Activated naive CD4-positive, alpha-beta T cell treated with Interleukin-2 at 50 U/mL for 16 hours (primary cell): ENCODE data around the gene TKTL1.
A peak's percentile ranks its signal among the peaks of the same experiment; 100 is the strongest.
"Not testable (repeated sequence)": the region's sequence is repeated elsewhere in the genome, so short reads cannot be mapped to it uniquely, and the experiment has no call there.

Source experiments
- DNase-seq: peaks from one replicate; pipeline ENCODE4 v3.0.0-alpha.2; 2020

The TKTL1 gene

GRCh38 chrX:154309041-154309775 is 13.6 kb downstream of the TKTL1 start:
- DNase-seq, result no peak

DNA sequence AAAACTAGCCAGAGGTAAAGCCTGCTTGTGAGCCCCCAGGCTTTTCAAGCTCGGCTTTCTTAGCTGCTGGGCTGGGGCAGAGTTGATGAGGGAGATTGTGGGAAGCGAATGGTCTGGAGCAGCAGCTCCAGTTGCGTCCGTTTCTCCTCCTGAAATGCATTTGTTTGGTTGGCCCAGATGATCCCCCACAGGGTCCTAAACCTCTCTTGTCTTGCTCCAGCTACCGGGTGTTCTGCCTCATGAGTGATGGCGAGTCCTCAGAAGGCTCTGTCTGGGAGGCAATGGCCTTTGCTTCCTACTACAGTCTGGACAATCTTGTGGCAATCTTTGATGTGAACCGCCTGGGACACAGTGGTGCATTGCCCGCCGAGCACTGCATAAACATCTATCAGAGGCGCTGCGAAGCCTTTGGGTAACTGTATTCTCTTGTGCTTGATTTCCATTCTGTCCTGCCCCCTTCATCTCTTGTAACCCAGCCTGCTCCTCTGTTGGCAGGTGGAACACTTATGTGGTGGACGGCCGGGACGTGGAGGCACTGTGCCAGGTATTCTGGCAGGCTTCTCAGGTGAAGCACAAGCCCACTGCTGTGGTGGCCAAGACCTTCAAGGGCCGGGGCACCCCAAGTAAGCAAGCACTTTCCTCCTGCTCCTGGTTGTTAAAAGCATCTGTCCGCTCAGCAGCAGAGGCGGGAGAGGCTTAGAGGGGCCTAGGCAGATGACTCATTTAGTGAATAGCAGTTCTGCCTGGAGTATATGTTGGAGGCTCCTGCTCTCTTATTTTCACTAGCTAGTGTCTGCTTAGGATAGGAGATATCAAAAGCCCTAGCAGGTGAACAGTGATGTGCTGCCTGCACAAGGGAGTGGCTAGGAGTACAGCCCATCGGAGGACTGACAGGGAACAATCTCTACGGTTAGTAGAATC is 15.3 kb downstream of the TKTL1 start:
- DNase-seq, result no peak

DNA sequence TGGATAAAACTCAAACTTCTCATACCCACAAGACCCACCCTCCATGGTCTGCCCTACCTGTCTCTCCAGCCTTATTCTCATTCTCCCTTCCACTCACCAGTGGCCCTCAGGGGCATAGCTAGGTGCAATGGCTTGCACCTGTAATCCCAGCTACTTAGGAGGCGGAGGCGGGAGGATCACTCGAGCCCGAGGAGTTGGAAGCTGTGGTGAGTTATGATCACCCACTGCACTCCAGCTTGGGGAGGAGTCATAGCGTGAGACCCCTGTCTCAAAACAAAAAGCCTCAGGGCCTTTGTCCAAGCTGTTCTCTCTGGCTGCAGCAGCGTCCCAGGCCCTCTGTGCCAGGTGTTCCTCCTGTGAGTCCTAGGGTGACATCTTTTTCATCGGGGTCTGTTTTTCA is 16.5 kb downstream of the TKTL1 start:
- no peak for DNase-seq

DNA sequence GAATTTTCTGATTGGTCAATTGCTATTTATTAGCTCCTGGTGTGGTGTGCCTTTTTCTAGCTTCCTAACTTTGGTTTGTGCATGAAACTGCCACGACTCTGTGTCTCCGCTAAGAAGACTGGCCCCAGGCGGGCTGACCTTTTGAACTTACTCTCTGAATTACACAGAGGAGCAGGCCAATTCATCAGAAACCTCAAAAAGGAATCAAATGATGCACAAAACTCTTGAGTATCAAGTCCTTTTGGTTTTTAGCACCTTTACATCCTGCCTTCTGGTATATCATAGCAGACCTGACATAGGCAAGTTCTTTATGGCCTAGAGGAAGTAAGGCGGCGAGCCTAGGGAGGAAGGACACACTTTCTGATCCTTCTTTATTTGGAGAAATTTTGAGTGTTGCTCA is 17.6 kb downstream of the TKTL1 start:
- DNase-seq, result peak; percentile 20

DNA sequence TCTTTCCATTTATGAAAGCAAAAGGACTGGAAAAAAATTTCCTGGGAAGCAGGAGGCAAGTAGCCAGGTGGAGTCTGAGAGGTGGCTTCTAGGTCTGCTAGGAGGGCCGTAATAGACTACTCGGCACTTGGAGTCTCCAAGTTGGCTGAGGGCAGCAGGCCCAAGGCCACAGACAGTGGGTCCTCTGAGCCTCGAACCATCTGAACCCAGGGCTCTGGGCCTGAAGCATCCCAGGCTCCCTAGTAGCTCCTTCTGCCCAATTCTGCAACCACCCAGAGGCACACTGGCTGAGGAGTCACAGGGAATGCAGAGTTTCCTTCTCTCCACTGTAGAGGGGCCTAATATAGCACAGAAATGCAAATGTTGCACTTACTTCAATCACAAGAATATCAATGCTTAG is 19.8 kb downstream of the TKTL1 start:
- no peak for DNase-seq

DNA sequence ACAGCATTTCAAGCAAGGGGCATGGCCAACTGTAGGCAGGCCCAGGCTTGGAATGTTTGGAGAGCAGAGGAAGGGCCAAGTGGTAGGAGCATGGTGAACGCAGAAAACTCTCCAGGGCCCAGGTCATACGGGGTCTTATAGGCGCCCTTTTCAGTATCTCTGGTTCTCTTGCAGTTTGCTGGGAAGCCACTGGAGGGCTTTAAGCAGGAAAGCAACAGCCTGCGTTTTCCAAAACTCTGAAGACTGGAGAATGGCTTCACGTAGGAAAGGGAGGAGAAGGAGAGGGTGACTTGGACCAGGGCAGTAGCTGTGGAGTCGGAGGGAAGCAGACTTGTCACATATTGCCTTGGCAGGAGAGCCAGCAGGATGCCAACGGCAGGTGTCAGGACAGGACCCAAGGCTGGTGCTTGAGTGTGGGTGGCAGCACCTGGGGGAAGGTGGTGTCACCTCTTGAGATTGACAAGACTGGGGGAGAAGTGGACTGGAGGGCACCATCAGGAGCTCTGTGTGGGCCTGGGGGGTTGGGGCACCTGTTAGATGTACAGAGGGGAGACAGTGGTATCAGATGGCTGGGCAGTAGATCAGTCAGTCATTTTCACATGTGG is 21.9 kb downstream of the TKTL1 start:
- no peak for DNase-seq

GRCh38 chrX:154320406-154320805 is 24.8 kb downstream of the TKTL1 start:
- DNase-seq, result no peak

- DNase-seq, result no peak
These were observed 25.6 kb downstream of the TKTL1 start for GRCh38 chrX:154321152-154321551.

- no peak for DNase-seq
These were observed 26.0 kb downstream of the TKTL1 start for GRCh38 chrX:154321594-154321993.

- no peak for DNase-seq
These were observed 27.3 kb downstream of the TKTL1 start for GRCh38 chrX:154322890-154323289.

DNA sequence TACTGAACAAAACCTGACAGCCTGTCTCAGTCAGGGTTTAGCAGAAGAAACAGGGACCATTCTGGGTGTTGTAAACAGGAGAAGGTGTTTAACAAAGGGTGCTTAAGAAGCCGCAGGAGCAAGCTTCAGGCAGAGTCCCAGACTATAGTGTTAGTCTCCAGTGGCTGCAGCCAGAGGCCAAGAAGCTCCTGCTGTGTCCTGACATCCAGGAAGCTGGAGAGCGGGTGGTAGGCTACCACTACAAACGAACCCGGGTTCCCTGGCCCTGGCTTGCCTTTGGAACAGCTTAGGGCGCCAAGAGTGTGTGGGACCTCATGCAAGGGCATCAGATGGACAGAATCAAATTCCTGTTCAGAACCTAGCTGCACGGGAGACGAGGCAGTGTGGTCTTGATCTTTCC is 27.9 kb downstream of the TKTL1 start:
- no peak for DNase-seq

DNA sequence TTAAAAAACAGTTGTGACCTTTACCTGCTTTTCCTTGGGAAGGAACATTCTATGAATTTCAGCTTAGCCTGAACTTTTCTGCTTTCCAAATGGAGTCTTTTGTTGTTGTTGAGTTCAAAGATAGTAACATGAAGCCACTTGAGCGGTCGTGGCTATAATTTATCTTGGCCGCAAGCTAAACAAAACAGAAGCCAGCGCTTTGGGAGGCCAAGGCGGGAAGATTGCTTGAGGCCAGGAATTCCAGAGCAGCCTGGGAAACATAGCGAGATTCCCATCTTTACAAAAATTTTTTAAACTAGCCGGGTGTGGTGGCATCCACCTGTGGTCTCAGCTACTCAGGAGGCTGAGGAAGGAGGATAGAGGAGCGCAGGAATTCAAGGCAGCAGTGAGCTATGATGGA is 29.9 kb downstream of the TKTL1 start:
- DNase-seq, result no peak

DNA sequence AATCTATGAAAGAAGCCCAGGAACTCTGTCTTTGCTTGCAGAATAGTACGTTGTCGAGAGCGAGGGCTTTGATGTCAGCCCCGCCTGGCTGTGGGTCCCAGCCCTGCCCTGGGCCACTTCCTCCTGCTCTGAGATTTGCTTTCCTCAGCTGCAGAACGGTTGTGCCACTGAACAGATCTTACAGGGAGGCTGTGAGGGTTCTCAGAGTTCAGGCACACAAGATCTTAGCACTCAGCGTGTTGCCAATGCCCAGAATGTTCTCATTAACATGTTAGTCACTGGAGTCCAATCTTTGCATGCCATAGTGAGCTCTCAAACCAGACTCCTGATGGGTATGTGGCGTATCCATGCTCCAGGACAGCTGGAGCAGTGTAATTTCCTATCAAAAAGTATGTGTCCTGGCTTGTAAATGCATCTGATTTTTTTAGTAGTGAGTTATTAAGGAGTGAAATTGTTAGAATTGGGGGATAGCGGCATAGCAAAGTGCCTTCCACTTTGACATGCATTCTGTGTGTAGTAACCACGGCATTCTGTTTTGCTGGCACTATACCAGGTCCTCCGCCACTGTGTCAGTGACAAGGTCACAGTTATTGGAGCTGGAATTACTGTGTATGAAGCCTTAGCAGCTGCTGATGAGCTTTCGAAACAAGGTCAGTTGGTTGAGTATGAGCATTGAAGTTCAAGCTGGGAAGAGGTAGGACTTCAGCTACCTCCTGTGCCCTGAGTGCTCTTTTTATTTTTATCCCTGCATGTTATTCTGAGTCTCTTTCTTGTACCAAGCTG is 31.6 kb downstream of the TKTL1 start:
- peak; percentile 25 for DNase-seq

GRCh38 chrX:154328646-154329045 is 33.1 kb downstream of the TKTL1 start:
- DNase-seq, result no peak

DNA sequence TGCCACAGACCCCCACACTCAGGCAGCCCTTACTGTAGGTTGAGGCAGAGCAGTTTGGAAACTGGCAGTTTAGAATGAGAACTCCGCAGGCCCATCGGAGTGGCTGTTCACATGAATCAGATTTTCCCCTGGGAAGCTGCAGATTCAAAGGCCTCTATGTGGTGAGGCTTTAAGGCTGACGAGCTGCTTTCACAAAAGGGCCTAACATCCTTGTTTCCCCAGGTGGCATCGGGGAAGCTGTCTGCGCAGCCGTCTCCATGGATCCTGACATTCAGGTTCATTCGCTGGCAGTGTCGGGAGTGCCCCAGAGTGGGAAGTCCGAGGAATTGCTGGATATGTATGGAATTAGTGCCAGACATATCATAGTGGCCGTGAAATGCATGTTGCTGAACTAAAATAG is 33.7 kb downstream of the TKTL1 start:
- no peak for DNase-seq

DNA sequence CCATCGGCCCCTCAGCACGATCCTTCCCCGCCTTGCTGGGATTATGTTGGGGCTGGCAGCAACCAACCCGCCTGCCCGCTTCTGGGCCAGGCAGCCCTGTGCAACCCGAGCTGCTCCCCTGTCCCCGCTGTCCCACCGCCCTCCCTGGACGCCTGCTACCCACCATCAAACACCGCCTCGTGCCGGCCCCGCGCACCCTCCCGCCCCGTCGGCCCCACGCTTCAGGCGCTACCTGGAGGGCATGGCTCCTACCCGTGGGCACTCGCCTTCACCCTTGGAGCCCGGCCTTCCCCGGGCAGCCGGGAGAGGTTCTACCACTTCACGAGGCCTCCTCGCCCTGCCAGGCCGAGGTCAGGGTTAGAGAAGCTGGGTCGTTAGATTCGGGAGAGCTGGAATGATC is 37.0 kb downstream of the TKTL1 start:
- no peak for DNase-seq

DNA sequence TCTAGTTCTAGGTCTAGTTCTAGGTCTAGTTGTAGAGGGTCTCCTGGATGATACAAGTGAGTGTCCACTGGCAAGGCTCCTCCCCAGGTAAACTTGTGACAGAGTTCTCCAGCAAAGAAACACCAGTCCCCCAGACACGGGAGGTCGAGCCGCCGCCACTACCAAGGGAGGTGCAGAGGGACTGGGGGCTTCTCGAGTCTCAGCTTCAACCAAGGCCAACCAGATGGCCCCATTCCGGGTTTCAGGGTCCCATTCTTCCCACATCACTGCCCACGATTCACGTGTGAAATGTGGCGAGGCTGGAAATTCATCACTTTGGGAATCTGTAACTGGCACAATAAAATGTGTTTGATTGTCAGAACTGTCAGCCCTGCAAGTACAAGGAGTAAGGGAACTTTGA is 37.5 kb downstream of the TKTL1 start:
- DNase-seq, result no peak

DNA sequence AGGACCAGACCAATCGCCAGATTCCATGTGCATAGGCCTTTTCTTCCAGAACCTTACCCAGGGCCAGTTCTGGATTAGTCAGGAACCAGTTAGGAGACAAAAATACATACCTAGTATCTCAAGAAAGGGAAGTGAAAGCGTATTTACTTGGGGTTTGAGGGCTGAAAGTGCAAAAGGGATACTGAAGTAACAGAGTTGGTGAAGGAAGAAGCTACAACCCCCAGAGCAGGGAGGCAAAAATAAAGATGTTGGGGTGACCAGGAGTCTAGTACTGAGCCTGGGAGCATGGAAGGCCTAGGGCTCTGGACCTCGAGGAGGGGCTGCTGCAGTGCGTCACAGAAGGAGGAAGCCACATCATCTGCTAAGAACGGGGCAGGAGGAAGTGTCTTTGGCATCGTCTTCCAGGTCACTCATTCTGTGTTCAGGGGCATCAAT is 38.3 kb downstream of the TKTL1 start:
- DNase-seq, result no peak

GRCh38 chrX:154334496-154334895 is 38.9 kb downstream of the TKTL1 start:
- DNase-seq, result peak; percentile 57

- DNase-seq, result not testable (repeated sequence)
These were observed 46.1 kb downstream of the TKTL1 start for GRCh38 chrX:154341399-154342298.

GRCh38 chrX:154343063-154343462 is 47.5 kb downstream of the TKTL1 start:
- not testable (repeated sequence) for DNase-seq

- not testable (repeated sequence) for DNase-seq
These were observed 48.0 kb downstream of the TKTL1 start for GRCh38 chrX:154343620-154344019.
